Spleen (tissue), 11 donors: ENCODE results near the gene RANBP9. TPM values are rescaled to one million over a fixed set of nuclear protein-coding genes. Genes with fewer than 3 reads are reported as not detected.

Source experiments
- DNase-seq: peaks from one replicate; pipeline ENCODE4 v3.0.0-alpha.2; 2020
- H3K27ac ChIP-seq, 8 donors: fragments of 200-600 bp; sonication (generic) in 7 of 8; 1 replicate in 4 of 8; 2 replicates in 4 of 8; pipeline versions ENCODE4 v1.5.0 to v1.8.0; 2016 to 2021; ENCODE audit warnings: inconsistent platforms in 4 of 8, mild to moderate bottlenecking in 4 of 8, moderate library complexity in 1 of 8
- H3K27me3 ChIP-seq, 7 donors: fragments of 200-600 bp; sonication (generic) in 6 of 7; replicated peaks in 1 of 7; 1 replicate in 4 of 7; 2 replicates in 3 of 7; pipeline versions ENCODE4 v1.5.0 to v1.8.0; 2016 to 2021; ENCODE audit warnings: inconsistent platforms in 3 of 7, mild to moderate bottlenecking in 1 of 7
- H3K36me3 ChIP-seq, 6 donors: fragments of 200-600 bp; sonication (generic) in 5 of 6; 1 replicate in 4 of 6; 2 replicates in 2 of 6; pipeline versions ENCODE4 v1.5.0 to v1.8.0; 2016 to 2021; ENCODE audit warnings: inconsistent platforms in 2 of 6
- H3K4me1 ChIP-seq, 6 donors: fragments of 200-600 bp; sonication (generic) in 5 of 6; 1 replicate in 3 of 6; 2 replicates in 3 of 6; pipeline versions ENCODE4 v1.5.0 to v1.8.0; 2016 to 2021; ENCODE audit warnings: inconsistent platforms in 3 of 6
- H3K4me3 ChIP-seq, 8 donors: fragments of 200-600 bp; sonication (generic) in 7 of 8; 1 replicate in 4 of 8; 2 replicates in 4 of 8; pipeline versions ENCODE4 v1.5.0 to v1.8.0; 2016 to 2021; ENCODE audit warnings: inconsistent platforms in 4 of 8, mild to moderate bottlenecking in 4 of 8, moderate library complexity in 2 of 8
- H3K9me3 ChIP-seq, 8 donors: fragments of 200-600 bp; sonication (generic) in 7 of 8; 1 replicate in 4 of 8; 2 replicates in 4 of 8; pipeline versions ENCODE4 v1.5.0 to v1.8.0; 2016 to 2021; ENCODE audit warnings: inconsistent platforms in 4 of 8
- POLR2A ChIP-seq, 3 donors: fragments of 450-650 bp; IDR thresholded peaks; one replicate each; pipeline ENCODE4 v1.5.1; 2017; ENCODE audit warnings: antibody characterized with exemption in 3 of 3, mild to moderate bottlenecking in 1 of 3
- POLR2AphosphoS5 ChIP-seq, 3 donors: sonication (generic); formaldehyde crosslinking; IDR thresholded peaks; one replicate each; pipeline ENCODE4 v1.5.1; 2017; ENCODE audit warnings: antibody characterized with exemption in 3 of 3
- WGBS, 5 donors: extraction: QIAGEN DNeasy Blood & Tissue Kit in 3 of 5; methylation state at CpG; one replicate each; pipeline versions ENCODE4 v1.1.5 to v1.1.7; 2013 to 2018; 5-methylcytosine and 5-hydroxymethylcytosine counted together
- intact Hi-C: fragments of 100-400 bp; cut with DNase I; formaldehyde crosslinking; loops from one replicate; pipeline ENCODE4 v1.15.0; 2023; ENCODE audit warnings: low total_unique reads
- polyA plus RNA-seq, 3 donors: library from polyadenylated mRNA; stranded (reverse); fragments of 200-250 nt; gene quantifications; one replicate each; pipeline ENCODE4 v1.2.1, GENCODE V29; 2013
- total RNA-seq, 7 donors: library from RNA; depleted of rRNA in 3 of 7; stranded (reverse); fragments of >200 nt in 3 of 7; fragmentation: NEBNext Ultra II Directional in 4 of 7; extraction: Animal tissue kit (Norgen Biotek cat#: 25700) in 4 of 7; gene quantifications; one replicate each; pipeline versions ENCODE4 v1.1.0 to v1.2.1, GENCODE V29; 2016 to 2021
- TF ChIP-seq, protein P1 (sequence below), 11 experiments: fragments of 200-600 bp in 7 of 11; fragments of 450-650 bp in 4 of 11; sonication (generic) in 4 of 11; IDR thresholded peaks in 8 of 11; conservative IDR thresholded peaks in 3 of 11; 1 replicate in 7 of 11; 2 replicates in 4 of 11; pipeline versions ENCODE4 v1.4.0 to v1.8.0; 2016 to 2021; ENCODE audit warnings: antibody characterized with exemption in 11 of 11, inconsistent platforms in 4 of 11, mild to moderate bottlenecking in 1 of 11
- donor health status: healthy with polysubstance abuse.
- donor health status: DM: no; HTN: no; CAD: no; lungs with moderate emphysema.
- donor health status: DM: no; HTN: no; CAD: no.
- donor health status: Bipolar disorder and iron deficiency.
- donor health status: healthy.
- donor health status: DM: no; HTN: no; CAD: no.
- donor health status: DM: yes; HTN: yes; CAD: no.

Gene RANBP9
- total and polyA plus RNA-seq, 10 donors, result 13.4 to 41.8 (median 34.6) TPM

DNA sequence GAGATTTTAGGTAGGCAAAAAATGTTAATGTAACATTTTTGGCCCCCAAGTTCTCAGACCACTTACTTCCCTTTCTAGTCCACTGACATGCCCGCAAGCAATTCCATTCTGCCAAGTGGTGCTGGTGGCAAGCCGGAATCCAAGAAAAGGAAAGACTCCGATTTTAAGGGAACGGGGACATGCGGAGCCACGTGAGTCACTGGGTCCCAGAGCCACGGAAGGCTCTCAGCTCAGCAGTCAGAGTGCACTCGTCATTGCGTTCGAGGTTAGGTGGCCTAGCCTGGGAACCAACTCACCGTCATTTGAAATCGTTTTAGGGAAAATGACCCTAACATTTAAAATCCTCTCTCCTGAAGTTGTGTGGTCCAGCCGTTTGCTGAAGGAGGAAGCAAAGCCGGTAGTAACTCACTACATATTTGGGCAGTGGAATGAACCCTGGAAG is 137.9 kb downstream of the RANBP9 start:
- Histone ChIP-seq H3K4me1 (peaks cover 6 to 42% (median 20%) of the 10 kb centered on the region in 6 donors), H3K36me3 (peaks cover 0 to 7% (median 0%) of the 10 kb centered on the region in 6 donors), H3K4me3 (peak overlapping the region; percentile 63 to 88 (median 75)), H3K27me3 (no peaks in the 10 kb centered on the region), H3K27ac (peak overlapping the region; percentile 92 to 99 (median 96)), H3K9me3 (peaks cover 0 to 4% (median 0%) of the 10 kb centered on the region in 8 donors)
- DNase-seq, result peak; percentile 81
- intact Hi-C loops, result no loop called here
- no peak for TF ChIP-seq POLR2A (IDR thresholded peaks at IDR 0.05)
- TF ChIP-seq, protein P1, sequence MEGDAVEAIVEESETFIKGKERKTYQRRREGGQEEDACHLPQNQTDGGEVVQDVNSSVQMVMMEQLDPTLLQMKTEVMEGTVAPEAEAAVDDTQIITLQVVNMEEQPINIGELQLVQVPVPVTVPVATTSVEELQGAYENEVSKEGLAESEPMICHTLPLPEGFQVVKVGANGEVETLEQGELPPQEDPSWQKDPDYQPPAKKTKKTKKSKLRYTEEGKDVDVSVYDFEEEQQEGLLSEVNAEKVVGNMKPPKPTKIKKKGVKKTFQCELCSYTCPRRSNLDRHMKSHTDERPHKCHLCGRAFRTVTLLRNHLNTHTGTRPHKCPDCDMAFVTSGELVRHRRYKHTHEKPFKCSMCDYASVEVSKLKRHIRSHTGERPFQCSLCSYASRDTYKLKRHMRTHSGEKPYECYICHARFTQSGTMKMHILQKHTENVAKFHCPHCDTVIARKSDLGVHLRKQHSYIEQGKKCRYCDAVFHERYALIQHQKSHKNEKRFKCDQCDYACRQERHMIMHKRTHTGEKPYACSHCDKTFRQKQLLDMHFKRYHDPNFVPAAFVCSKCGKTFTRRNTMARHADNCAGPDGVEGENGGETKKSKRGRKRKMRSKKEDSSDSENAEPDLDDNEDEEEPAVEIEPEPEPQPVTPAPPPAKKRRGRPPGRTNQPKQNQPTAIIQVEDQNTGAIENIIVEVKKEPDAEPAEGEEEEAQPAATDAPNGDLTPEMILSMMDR (IDR thresholded peaks at IDR 0.05 in 8 of 11, conservative IDR thresholded peaks at IDR 0.05 in 3 of 11), result peak in 2 of 11 experiments; percentile 2 to 25
- WGBS, 5 donors, result 5 to 13% (median 7%) methylated on average over 14 of the region's 14 CpGs

DNA sequence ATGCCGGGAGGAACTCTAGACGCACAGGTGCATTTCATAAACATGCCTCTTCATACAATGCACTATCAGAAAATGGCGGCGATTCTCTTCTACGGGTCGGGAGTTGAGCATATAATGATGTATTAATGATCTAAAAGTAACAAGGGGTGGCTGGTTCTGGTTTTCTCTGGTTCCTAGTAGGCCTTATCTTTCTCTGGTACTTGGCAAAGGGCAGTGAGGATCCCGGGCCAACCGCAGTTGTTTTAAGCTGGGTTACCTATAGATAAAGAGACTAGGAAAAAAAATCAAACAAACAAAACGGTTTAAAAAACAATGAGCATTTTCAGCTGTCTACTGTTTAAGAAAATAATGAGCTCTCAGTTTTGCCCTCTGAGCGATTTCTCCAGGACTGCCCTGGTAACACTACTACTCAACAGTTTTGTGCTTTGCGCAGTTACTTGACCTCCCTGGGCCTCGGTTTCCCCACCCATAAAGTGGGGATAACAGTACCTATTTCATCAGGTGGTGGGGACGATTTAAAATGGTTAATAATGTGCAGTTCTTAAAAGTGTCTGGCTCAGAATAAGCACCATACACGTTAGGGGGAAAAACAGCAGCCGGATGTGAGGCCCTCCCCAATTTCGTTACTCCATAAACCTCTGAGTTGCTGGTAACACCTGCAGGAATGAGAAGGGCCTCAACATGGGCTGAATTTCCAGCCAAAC is 138.5 kb downstream of the RANBP9 start:
- peaks cover 0 to 7% (median 0%) of the 10 kb centered on the region in 6 donors for H3K36me3 ChIP-seq
- peak overlapping the region in 7 of 8 donors; percentile 92 to 99 (median 97) for H3K27ac ChIP-seq
- 84 to 89% (median 88%) methylated on average over 16 of the region's 16 CpGs for WGBS, 5 donors

DNA sequence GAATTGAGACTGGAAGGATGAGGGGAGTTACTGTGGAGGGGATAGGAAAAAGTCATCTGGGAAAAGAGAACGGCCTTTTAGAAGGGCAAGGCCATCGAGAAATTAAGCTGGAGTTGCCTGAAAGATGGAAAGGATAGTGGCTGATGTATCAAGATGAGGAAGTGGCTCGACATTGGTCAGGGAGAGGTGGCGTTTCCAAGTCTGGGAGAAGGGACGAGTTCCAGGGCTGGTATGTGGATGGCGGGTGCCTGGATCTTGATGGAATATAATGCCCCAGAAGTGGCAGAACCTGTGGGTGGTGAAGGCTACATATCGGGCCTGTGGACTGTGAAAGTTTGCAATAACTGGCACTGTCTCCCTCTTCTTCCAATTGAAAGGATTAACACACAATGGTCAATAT is 139.4 kb downstream of the RANBP9 start:
- TF ChIP-seq, protein P1 (IDR thresholded peaks at IDR 0.05 in 8 of 11, conservative IDR thresholded peaks at IDR 0.05 in 3 of 11), result no peak
- TF ChIP-seq POLR2AphosphoS5 (IDR thresholded peaks at IDR 0.05) (no peak), POLR2A (IDR thresholded peaks at IDR 0.05) (no peak)
- Histone ChIP-seq H3K4me1 (peaks cover 6 to 38% (median 20%) of the 10 kb centered on the region in 6 donors), H3K27ac (peak overlapping the region in 1 of 8 donors; percentile 99), H3K36me3 (peaks cover 0 to 7% (median 0%) of the 10 kb centered on the region in 6 donors), H3K4me3 (no peak overlapping the region), H3K9me3 (no peaks in the 10 kb centered on the region), H3K27me3 (no peaks in the 10 kb centered on the region)
- no peak for DNase-seq
- 83 to 90% (median 87%) methylated on average over 7 of the region's 7 CpGs for WGBS, 5 donors
- intact Hi-C loops, result no loop called here

More for the DNA sequence above, 138.5 kb downstream of the RANBP9 start:
- Histone ChIP-seq H3K27me3 (no peaks in the 10 kb centered on the region), H3K4me1 (peaks cover 6 to 41% (median 20%) of the 10 kb centered on the region in 6 donors), H3K9me3 (peaks cover 0 to 3% (median 0%) of the 10 kb centered on the region in 8 donors), H3K4me3 (peak overlapping the region in 7 of 8 donors; percentile 63 to 88 (median 73))
- intact Hi-C loops, result no loop called here
- DNase-seq, result no peak
- TF ChIP-seq, protein P1 (IDR thresholded peaks at IDR 0.05 in 8 of 11, conservative IDR thresholded peaks at IDR 0.05 in 3 of 11), result no peak
- TF ChIP-seq POLR2AphosphoS5 (IDR thresholded peaks at IDR 0.05) (no peak), POLR2A (IDR thresholded peaks at IDR 0.05) (no peak)

Other genes with a start within 250 kb of the RANBP9 start
- gene GFOD1, start 224.2 kb downstream of the RANBP9 start, total RNA-seq, result 10 to 100 TPM; 16.0 to 54.0 (median 37.4) TPM
- gene GFOD1, start 224.2 kb downstream of the RANBP9 start, polyA plus RNA-seq, result 1 to 10 TPM; 3.4 to 8.2 (median 4.2) TPM
- 10 to 100 TPM; 11.0 to 23.7 (median 18.0) TPM for gene SIRT5, start 137.2 kb downstream of the RANBP9 start, total RNA-seq
- 10 to 100 TPM in 1 of 3 donors, 1 to 10 TPM in 2; 8.2 to 10.8 (median 9.1) TPM for gene SIRT5, start 137.2 kb downstream of the RANBP9 start, polyA plus RNA-seq
- 10 to 100 TPM; 44.6 to 73.6 (median 50.6) TPM for gene NOL7, start 96.5 kb downstream of the RANBP9 start, total RNA-seq
- gene NOL7, start 96.5 kb downstream of the RANBP9 start, polyA plus RNA-seq, result 10 to 100 TPM; 49.9 to 63.1 (median 57.4) TPM
- gene MCUR1, start 102.7 kb upstream of the RANBP9 start, total RNA-seq, result 10 to 100 TPM in 6 of 7 donors, 1 to 10 TPM in 1; 9.2 to 22.4 (median 14.7) TPM
- 10 to 100 TPM; 10.2 to 11.7 (median 11.0) TPM for gene MCUR1, start 102.7 kb upstream of the RANBP9 start, polyA plus RNA-seq
- gene RNF182, start 213.1 kb upstream of the RANBP9 start, total RNA-seq, result 1 to 10 TPM in 2 of 7 donors, under 1 TPM in 3, not detected in 2; 0.30 to 3.6 (median 0.63) TPM
- gene RNF182, start 213.1 kb upstream of the RANBP9 start, polyA plus RNA-seq, result under 1 TPM in 2 of 3 donors, not detected in 1; 0.02 to 0.03 TPM